LNCaP clone FGC (cell line): ENCODE measurements around the gene ARID1B.

Experiments used
- DNase-seq: peaks from one replicate; pipeline ENCODE4 v3.0.0-alpha.2; 2011; ENCODE audit warnings: low read depth
- H3K4me3 ChIP-seq: 2 replicates; pipeline ENCODE4 v1.5.1; 2011; ENCODE audit warnings: mild to moderate bottlenecking, low read depth, low read length, control low read depth
- CTCF ChIP-seq: IDR thresholded peaks from 2 replicates; pipeline ENCODE4 v1.5.1; 2012; ENCODE audit warnings: mild to moderate bottlenecking; ENCODE audit not compliant: control insufficient read depth, insufficient read depth; ENCODE audit errors: extremely low read depth

The ARID1B gene

GRCh38 chr6:156928126-156928525, 150.9 kb downstream of the ARID1B start:
- TF ChIP-seq CTCF, result no peak
- H3K4me3 ChIP-seq, result no peak overlapping the region
- DNase-seq, result no peak

- no peak for TF ChIP-seq CTCF
- no peak overlapping the region for H3K4me3 ChIP-seq
- no peak for DNase-seq
These were observed 151.8 kb downstream of the ARID1B start for GRCh38 chr6:156928972-156929371.

- no peak for TF ChIP-seq CTCF
- no peak for DNase-seq
- H3K4me3 ChIP-seq, result no peak overlapping the region
These were observed 154.1 kb downstream of the ARID1B start for GRCh38 chr6:156931283-156931682.

GRCh38 chr6:156933201-156934068, 156.3 kb downstream of the ARID1B start:
- TF ChIP-seq CTCF, result peak; percentile 40
- peak; percentile 79 for DNase-seq
- peak overlapping the region; percentile 16; the same call in 1 of the 2 replicates for H3K4me3 ChIP-seq

GRCh38 chr6:156934069-156934460, 156.9 kb downstream of the ARID1B start:
- peak overlapping the region; percentile 45 for H3K4me3 ChIP-seq
- DNase-seq, result peak; percentile 61
- no peak for TF ChIP-seq CTCF

- TF ChIP-seq CTCF, result no peak
- DNase-seq, result no peak
These were observed 157.8 kb downstream of the ARID1B start for GRCh38 chr6:156935000-156935399.

GRCh38 chr6:156938143-156938542, 161.0 kb downstream of the ARID1B start:
- TF ChIP-seq CTCF, result no peak
- H3K4me3 ChIP-seq, result no peak overlapping the region
- no peak for DNase-seq

More at GRCh38 chr6:156935000-156935399, 157.8 kb downstream of the ARID1B start:
- no peak overlapping the region for H3K4me3 ChIP-seq
